Measurements from ENCODE around the gene CKAP2L. TPM values are rescaled to one million over a fixed set of nuclear protein-coding genes. Genes with fewer than 3 reads are reported as not detected.

Gene CKAP2L
- total and polyA plus RNA-seq, 11 donors: 0.06 to 4.5 (median 0.29) TPM; not detected in 4

GRCh38 chr2:112811841-112812306 is 47.5 kb upstream of the CKAP2L start:
- H3K4me1 ChIP-seq: peaks cover 0 to 33% (median 25%) of the 10 kb centered on the region in 12 donors
- no peaks in the 10 kb centered on the region for H3K27me3 ChIP-seq
- peaks cover 0 to 13% (median 0%) of the 10 kb centered on the region in 12 donors for H3K9me3 ChIP-seq
- WGBS, 4 donors: 40 to 61% (median 46%) methylated on average over 7 of the region's 7 CpGs
- intact Hi-C loops (cut with DNase I): loop anchor here in 4 of 10 donors (5.0 to 10.0 kb wide), 2 partner anchors 47 to 55 kb away; partner anchors contain the start of gene CKAP2L (in 2 of the 4)
- peak overlapping the region in 10 of 12 donors; percentile 23 to 67 (median 50) for H3K27ac ChIP-seq
- no peaks in the 10 kb centered on the region for H3K36me3 ChIP-seq
- DNase-seq: peak in 3 of 5 donors; percentile 32 to 57 (median 46)
- peak; percentile 72 to 96 (median 88) for ATAC-seq
- no peak overlapping the region for H3K4me3 ChIP-seq
- TF ChIP-seq CTCF (IDR thresholded peaks at IDR 0.05) (no peak), POLR2A (IDR thresholded peaks at IDR 0.05) (no peak)

- Histone ChIP-seq H3K9me3 (peaks cover 0 to 14% (median 0%) of the 10 kb centered on the region in 12 donors), H3K27me3 (no peaks in the 10 kb centered on the region), H3K4me3 (no peak overlapping the region), H3K36me3 (no peaks in the 10 kb centered on the region), H3K4me1 (peaks cover 0 to 33% (median 25%) of the 10 kb centered on the region in 12 donors), H3K27ac (peak overlapping the region in 9 of 12 donors; percentile 23 to 67 (median 55))
- intact Hi-C loops (cut with DNase I): loop anchor here in 4 of 10 donors (5.0 to 10.0 kb wide), 2 partner anchors 47 to 56 kb away; partner anchors contain the start of gene CKAP2L (in 2 of the 4)
- WGBS, 4 donors: 64 to 69% (median 67%) methylated on average over 3 of the region's 3 CpGs
- TF ChIP-seq CTCF (IDR thresholded peaks at IDR 0.05) (no peak), POLR2A (IDR thresholded peaks at IDR 0.05) (no peak)
- DNase-seq: no peak
- ATAC-seq: no peak
Measured at GRCh38 chr2:112811276-112811831, 46.9 kb upstream of the CKAP2L start.

GRCh38 chr2:112809112-112809511 is 44.7 kb upstream of the CKAP2L start:
- intact Hi-C loops (cut with DNase I): no loop called here
- TF ChIP-seq POLR2A (IDR thresholded peaks at IDR 0.05) (no peak), CTCF (IDR thresholded peaks at IDR 0.05) (no peak)
- no peak for ATAC-seq
- peaks cover 0 to 14% (median 0%) of the 10 kb centered on the region in 12 donors for H3K9me3 ChIP-seq
- H3K27ac ChIP-seq: no peak overlapping the region
- no peak for DNase-seq
- H3K36me3 ChIP-seq: no peaks in the 10 kb centered on the region
- H3K4me3 ChIP-seq: no peak overlapping the region
- H3K27me3 ChIP-seq: no peaks in the 10 kb centered on the region
- H3K4me1 ChIP-seq: peaks cover 0 to 29% (median 25%) of the 10 kb centered on the region in 12 donors

GRCh38 chr2:112807233-112807807 is 42.9 kb upstream of the CKAP2L start:
- Histone ChIP-seq H3K36me3 (no peaks in the 10 kb centered on the region), H3K9me3 (peaks cover 0 to 14% (median 0%) of the 10 kb centered on the region in 12 donors), H3K4me3 (no peak overlapping the region), H3K27me3 (no peaks in the 10 kb centered on the region), H3K4me1 (peaks cover 0 to 13% (median 10%) of the 10 kb centered on the region in 12 donors), H3K27ac (no peak overlapping the region)
- ATAC-seq (no peak), DNase-seq (no peak)
- no peak for TF ChIP-seq CTCF (IDR thresholded peaks at IDR 0.05)
- TF ChIP-seq POLR2A (IDR thresholded peaks at IDR 0.05): no peak
- intact Hi-C loops (cut with DNase I): no loop called here
- WGBS, 4 donors: 92 to 96% (median 94%) methylated on average over 3 of the region's 3 CpGs

Measured in heart left ventricle (tissue), 16 donors.